ENCODE measurements around the gene TCF19. TPM values are rescaled to one million over a fixed set of nuclear protein-coding genes. Genes with fewer than 3 reads are reported as not detected.

Gene TCF19
- total RNA-seq, 1 experiment from 2014 or later = 26.0 TPM

- no peaks in the 10 kb centered on the region for H3K9me2 ChIP-seq (ENCODE audit: insufficient read depth)
- peaks cover 8% of the 10 kb centered on the region; the same call in 1 of the 2 replicates for H3K4me1 ChIP-seq (replicated peaks; ENCODE audit: insufficient read depth)
- H3K4me2 ChIP-seq = no peak overlapping the region
- H3K4me3 ChIP-seq = no peak overlapping the region
- no peaks in the 10 kb centered on the region for H3K79me2 ChIP-seq (ENCODE audit: low read depth)
- H3K9me3 ChIP-seq (ENCODE audit: insufficient read depth, low read depth) = no peaks in the 10 kb centered on the region
- CTCF ChIA-PET = no interaction called here
- H4K20me1 ChIP-seq (ENCODE audit: insufficient read depth) = no peaks in the 10 kb centered on the region
- BruUV-seq (replicated peaks) = no TSS peak
- intact Hi-C loops (cut with micrococcal nuclease; ENCODE audit: unreplicated experiment) = no loop called here
- H3K36me3 ChIP-seq (ENCODE audit: low read depth) = no peaks in the 10 kb centered on the region
- no peak overlapping the region for H2AFZ ChIP-seq
- TF ChIP-seq EZH2 (IDR thresholded peaks at IDR 0.05; ENCODE audit: low read depth) (no peak), CTCF (conservative IDR thresholded peaks at IDR 0.05) (no peak)
- no peaks in the 10 kb centered on the region for H3K27me3 ChIP-seq (ENCODE audit: insufficient read depth, low read depth)
- POLR2A ChIA-PET (ENCODE audit: unreplicated experiment) = interaction anchor here (0.6 to 0.7 kb wide), 3 partner anchors 13 to 1097 kb away, joined by 4 to 8 read pairs (median 6); no protein-coding TSS in a partner anchor
- H3F3A ChIP-seq (ENCODE audit: insufficient read depth, low read depth) = no peaks in the 10 kb centered on the region
- H3K27ac ChIP-seq = no peak overlapping the region
- DNase-seq = no peak
Observed at GRCh38 chr6:31152781-31153180, 5.6 kb upstream of the TCF19 start.

- H3K27me3 ChIP-seq (ENCODE audit: insufficient read depth, low read depth) = no peaks in the 10 kb centered on the region
- H3K36me3 ChIP-seq (ENCODE audit: low read depth) = no peaks in the 10 kb centered on the region
- CTCF ChIA-PET = no interaction called here
- H3K27ac ChIP-seq = no peak overlapping the region
- intact Hi-C loops (cut with micrococcal nuclease; ENCODE audit: unreplicated experiment) = no loop called here
- H3K4me2 ChIP-seq = no peak overlapping the region
- H3F3A ChIP-seq (ENCODE audit: insufficient read depth, low read depth) = no peaks in the 10 kb centered on the region
- H3K4me3 ChIP-seq = no peak overlapping the region
- DNase-seq = no peak
- no peaks in the 10 kb centered on the region for H4K20me1 ChIP-seq (ENCODE audit: insufficient read depth)
- H3K9me2 ChIP-seq (ENCODE audit: insufficient read depth) = no peaks in the 10 kb centered on the region
- H2AFZ ChIP-seq = no peak overlapping the region
- peaks cover 15% of the 10 kb centered on the region for H3K4me1 ChIP-seq (replicated peaks; ENCODE audit: insufficient read depth)
- POLR2A ChIA-PET (ENCODE audit: unreplicated experiment) = interaction anchor here (0.6 kb wide), 1 partner anchor 12 kb away, joined by 4 read pairs; no protein-coding TSS in a partner anchor
- no peak for TF ChIP-seq CTCF (conservative IDR thresholded peaks at IDR 0.05)
- TF ChIP-seq EZH2 (IDR thresholded peaks at IDR 0.05; ENCODE audit: low read depth) = no peak
- H3K79me2 ChIP-seq (ENCODE audit: low read depth) = no peaks in the 10 kb centered on the region
- no peaks in the 10 kb centered on the region for H3K9me3 ChIP-seq (ENCODE audit: insufficient read depth, low read depth)
- BruUV-seq (replicated peaks) = no TSS peak
Observed at GRCh38 chr6:31154436-31154835, 4.0 kb upstream of the TCF19 start.

GRCh38 chr6:31156641-31157040 is 1.7 kb upstream of the TCF19 start:
- H4K20me1 ChIP-seq (ENCODE audit: insufficient read depth) = no peaks in the 10 kb centered on the region; the same call in 1 of the 2 replicates
- POLR2A ChIA-PET (ENCODE audit: unreplicated experiment) = no interaction called here
- H3K27ac ChIP-seq = no peak overlapping the region
- H3K4me1 ChIP-seq (replicated peaks; ENCODE audit: insufficient read depth) = peaks cover 16% of the 10 kb centered on the region
- H3K4me3 ChIP-seq = no peak overlapping the region
- H3F3A ChIP-seq (ENCODE audit: insufficient read depth, low read depth) = no peaks in the 10 kb centered on the region
- no peaks in the 10 kb centered on the region for H3K9me3 ChIP-seq (ENCODE audit: insufficient read depth, low read depth)
- no TSS peak for BruUV-seq (replicated peaks)
- CTCF ChIA-PET = interaction anchor here (0.5 kb wide), 1 partner anchor 9 kb away, joined by 5 read pairs; no protein-coding TSS in a partner anchor
- H3K27me3 ChIP-seq (ENCODE audit: insufficient read depth, low read depth) = no peaks in the 10 kb centered on the region
- no peaks in the 10 kb centered on the region for H3K36me3 ChIP-seq (ENCODE audit: low read depth)
- H3K4me2 ChIP-seq = no peak overlapping the region; the same call in 1 of the 2 replicates
- no peak overlapping the region for H2AFZ ChIP-seq
- H3K79me2 ChIP-seq (ENCODE audit: low read depth) = no peaks in the 10 kb centered on the region
- TF ChIP-seq CTCF (conservative IDR thresholded peaks at IDR 0.05) = no peak
- TF ChIP-seq EZH2 (IDR thresholded peaks at IDR 0.05; ENCODE audit: low read depth) = no peak
- no peak for DNase-seq
- intact Hi-C loops (cut with micrococcal nuclease; ENCODE audit: unreplicated experiment) = no loop called here
- no peaks in the 10 kb centered on the region for H3K9me2 ChIP-seq (ENCODE audit: insufficient read depth)

All from PC-9 (cell line).